Neural progenitor cell (in vitro differentiated cells): ENCODE data around the gene MGAT3. TPM values are rescaled to one million over a fixed set of nuclear protein-coding genes. Genes with fewer than 3 reads are reported as not detected.

ENCODE experiments used
- DNase-seq: peaks from one replicate; pipeline ENCODE4 v3.0.0-alpha.2; 2016; ENCODE audit warnings: low spot score
- H2AFZ ChIP-seq: fragments of 200-600 bp; sonication (generic); replicated peaks from 2 replicates; pipeline ENCODE4 v1.6.1; 2016; ENCODE audit warnings: antibody characterized with exemption
- H3F3A ChIP-seq: fragments of 200-600 bp; sonication (generic); 2 replicates; pipeline ENCODE4 v1.6.1; 2016; ENCODE audit warnings: antibody characterized with exemption, low read depth
- H3K27ac ChIP-seq: fragments of 200-600 bp; sonication (generic); 2 replicates; pipeline ENCODE4 v1.5.1; 2016; ENCODE audit warnings: mild to moderate bottlenecking
- H3K27me3 ChIP-seq: fragments of 200-600 bp; sonication (generic); 2 replicates; pipeline ENCODE4 v1.6.1; 2016; ENCODE audit warnings: mild to moderate bottlenecking, moderate library complexity
- H3K36me3 ChIP-seq: fragments of 200-600 bp; sonication (generic); 2 replicates; pipeline ENCODE4 v1.5.1; 2016
- H3K4me1 ChIP-seq: fragments of 200-600 bp; sonication (generic); 2 replicates; pipeline ENCODE4 v1.6.1; 2016; ENCODE audit warnings: mixed run types
- H3K4me2 ChIP-seq: fragments of 200-600 bp; sonication (generic); 2 replicates; pipeline ENCODE4 v1.6.1; 2016
- H3K4me3 ChIP-seq: fragments of 200-600 bp; sonication (generic); 2 replicates; pipeline ENCODE4 v1.5.1; 2016
- H3K79me2 ChIP-seq: fragments of 200-600 bp; sonication (generic); 2 replicates; pipeline ENCODE4 v1.6.1; 2016; ENCODE audit warnings: low read depth
- H3K9ac ChIP-seq: fragments of 200-600 bp; sonication (generic); 2 replicates; pipeline ENCODE4 v1.6.1; 2016
- H3K9me3 ChIP-seq: fragments of 200-600 bp; sonication (generic); 2 replicates; pipeline ENCODE4 v1.5.1; 2016; ENCODE audit warnings: low read depth
- H4K20me1 ChIP-seq: fragments of 200-600 bp; sonication (generic); 2 replicates; pipeline ENCODE4 v1.6.1; 2016; ENCODE audit warnings: low read depth
- H3K27ac Mint-ChIP-seq: 3 replicates; pipeline ENCODE4 v1.8.0; 2021; ENCODE audit warnings: mixed read lengths
- H3K27me3 Mint-ChIP-seq: 2 replicates; pipeline ENCODE4 v1.8.0; 2022; ENCODE audit warnings: low read depth, mild to moderate bottlenecking, inconsistent platforms, moderate library complexity, mixed read lengths; ENCODE audit not compliant: insufficient read depth
- H3K36me3 Mint-ChIP-seq: 3 replicates; pipeline ENCODE4 v1.8.0; 2021; ENCODE audit warnings: mixed read lengths
- H3K4me1 Mint-ChIP-seq: 3 replicates; pipeline ENCODE4 v1.8.0; 2021; ENCODE audit warnings: mixed read lengths
- H3K4me3 Mint-ChIP-seq: 3 replicates; pipeline ENCODE4 v1.8.0; 2021; ENCODE audit warnings: mild to moderate bottlenecking, moderate library complexity, mixed read lengths
- H3K9me3 Mint-ChIP-seq: 3 replicates; pipeline ENCODE4 v1.8.0; 2020; ENCODE audit warnings: mixed read lengths
- CTCF ChIP-seq: fragments of 200-600 bp; sonication (generic); IDR thresholded peaks from 2 replicates; pipeline ENCODE4 v1.5.1; 2017; ENCODE audit warnings: antibody characterized with exemption, mild to moderate bottlenecking
- EZH2 ChIP-seq: fragments of 200-600 bp; sonication (generic); IDR thresholded peaks from 2 replicates; pipeline ENCODE4 v1.6.1; 2017; ENCODE audit warnings: antibody characterized with exemption, mild to moderate bottlenecking, moderate library complexity
- EZH2phosphoT487 ChIP-seq: fragments of 200-600 bp; sonication (generic); IDR thresholded peaks from 2 replicates; pipeline ENCODE4 v1.6.1; 2017; ENCODE audit warnings: antibody characterized with exemption
- total RNA-seq: library from RNA; depleted of rRNA; stranded (reverse); fragments of >200 nt; gene quantifications from 2 replicates; pipeline ENCODE4 v1.2.3, GENCODE V29; 2015; ENCODE audit warnings: low replicate concordance

The MGAT3 gene
- total RNA-seq, 1 donor from 2014 or later, result 7.5 TPM

DNA sequence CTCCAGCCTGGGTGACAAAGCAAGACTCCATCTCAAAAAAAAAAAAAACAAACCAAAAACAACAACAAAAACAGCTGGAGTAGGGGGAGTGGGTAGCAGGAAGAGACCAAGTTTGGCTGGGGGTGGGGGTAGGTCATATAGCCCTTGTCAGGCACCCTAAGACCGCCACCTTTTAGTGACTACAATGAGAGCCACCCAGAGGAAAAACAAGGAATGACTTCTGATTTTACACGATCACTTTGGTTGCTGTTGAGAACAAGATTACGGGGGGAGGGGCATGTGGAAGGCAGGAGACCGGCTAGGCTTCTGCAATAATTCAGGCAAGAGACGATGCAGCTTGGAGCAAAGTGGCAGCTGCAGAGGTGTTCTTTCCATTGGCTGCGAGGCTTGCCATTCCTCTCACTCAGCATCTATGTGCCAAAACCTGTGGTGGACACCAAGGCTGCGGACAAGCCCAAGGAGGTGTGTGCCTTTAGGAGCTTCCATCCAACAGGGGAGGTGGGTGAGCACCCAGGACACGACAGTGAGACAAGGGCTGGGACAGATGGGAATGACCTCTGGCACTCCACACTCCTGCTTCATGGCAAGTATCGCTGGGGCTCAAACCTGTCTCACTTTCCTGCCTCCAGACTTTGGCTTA is 74.0 kb downstream of the MGAT3 start:
- Histone ChIP-seq H3K36me3 (no peaks in the 10 kb centered on the region), H3K4me2 (peak overlapping the region; percentile 85), H3K4me3 (no peak overlapping the region), H4K20me1 (peaks cover 52% of the 10 kb centered on the region), H3K9me3 (no peaks in the 10 kb centered on the region), H3K4me1 (peaks cover 23% of the 10 kb centered on the region), H3K27me3 (no peaks in the 10 kb centered on the region), H3K27ac (no peak overlapping the region), H3F3A (peaks cover 65% of the 10 kb centered on the region), H2AFZ (no peak overlapping the region), H3K9ac (no peak overlapping the region), H3K79me2 (peaks cover 30% of the 10 kb centered on the region)
- peaks cover 2% of the 10 kb centered on the region for H3K27me3 Mint-ChIP-seq
- no peak overlapping the region for H3K27ac Mint-ChIP-seq
- H3K4me1 Mint-ChIP-seq, result peaks cover 56% of the 10 kb centered on the region
- no peaks in the 10 kb centered on the region for H3K36me3 Mint-ChIP-seq
- TF ChIP-seq EZH2 (no peak), CTCF (peak; percentile 24)
- peak overlapping the region; percentile 93 for H3K4me3 Mint-ChIP-seq
- no peaks in the 10 kb centered on the region for H3K9me3 Mint-ChIP-seq
- peak; percentile 53 for DNase-seq

- Histone ChIP-seq H2AFZ (peak within 1 kb of the TSS; percentile 51), H3K9me3 (no peaks in the 10 kb centered on the region), H4K20me1 (peaks cover 38% of the 10 kb centered on the region), H3K27ac (no peak within 1 kb of the TSS), H3K4me3 (peak within 1 kb of the TSS; percentile 91), H3K36me3 (no peaks in the 10 kb centered on the region), H3K27me3 (no peaks in the 10 kb centered on the region), H3F3A (peaks cover 50% of the 10 kb centered on the region), H3K9ac (peak within 1 kb of the TSS; percentile 78), H3K79me2 (peaks cover 30% of the 10 kb centered on the region), H3K4me2 (peak within 1 kb of the TSS; percentile 85), H3K4me1 (peaks cover 23% of the 10 kb centered on the region)
- DNase-seq, result peak; percentile 99
- peak within 1 kb of the TSS; percentile 93 for H3K4me3 Mint-ChIP-seq
- TF ChIP-seq EZH2phosphoT487, result no peak
- no peak for TF ChIP-seq EZH2
- TF ChIP-seq CTCF, result no peak
- H3K4me1 Mint-ChIP-seq, result peaks cover 47% of the 10 kb centered on the region
- H3K27ac Mint-ChIP-seq, result peak within 1 kb of the TSS; percentile 52
- no peaks in the 10 kb centered on the region for H3K9me3 Mint-ChIP-seq
- H3K27me3 Mint-ChIP-seq, result peaks cover 2% of the 10 kb centered on the region
- H3K36me3 Mint-ChIP-seq, result no peaks in the 10 kb centered on the region
These were observed 75.6 kb downstream of the MGAT3 start, which contains the start of gene RPS19BP1 for GRCh38 chr22:39532215-39533073. TSS of gene RPS19BP1 (minus strand) at chr22:39532748. CDS start at chr22:39532738, 10 bp downstream.

DNA sequence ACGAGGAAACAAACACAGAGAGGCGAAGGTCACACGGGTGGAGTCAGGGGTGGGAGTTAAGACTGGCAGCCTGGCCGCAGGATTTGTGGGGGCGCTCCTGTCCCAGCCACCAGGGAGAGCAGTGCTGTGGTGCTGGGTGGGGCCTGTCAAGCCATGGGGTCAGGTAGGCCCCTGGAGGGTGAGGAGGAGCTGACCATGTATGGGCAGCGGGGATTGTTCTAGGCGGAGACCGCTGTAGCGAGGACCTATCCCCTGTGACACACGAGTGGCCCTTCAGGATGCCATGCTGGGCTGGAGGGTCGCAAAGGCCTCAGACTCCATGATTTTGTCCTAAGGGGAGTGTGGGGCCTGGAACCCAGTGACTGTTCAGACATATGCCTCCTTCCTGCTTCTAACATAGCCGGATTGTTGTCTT is 77.3 kb downstream of the MGAT3 start:
- DNase-seq, result no peak
- H3K4me3 Mint-ChIP-seq, result peak overlapping the region; percentile 73
- peak overlapping the region; percentile 68 for H2AFZ ChIP-seq
- H3K27me3 Mint-ChIP-seq, result no peaks in the 10 kb centered on the region
- H3F3A ChIP-seq, result peaks cover 38% of the 10 kb centered on the region
- H3K27ac Mint-ChIP-seq, result peak overlapping the region; percentile 11
- H3K4me1 ChIP-seq, result peaks cover 23% of the 10 kb centered on the region
- peaks cover 22% of the 10 kb centered on the region for H4K20me1 ChIP-seq
- H3K27ac ChIP-seq, result no peak overlapping the region
- H3K4me2 ChIP-seq, result peak overlapping the region; percentile 63
- H3K27me3 ChIP-seq, result no peaks in the 10 kb centered on the region
- H3K36me3 ChIP-seq, result no peaks in the 10 kb centered on the region
- no peak overlapping the region for H3K9ac ChIP-seq
- TF ChIP-seq EZH2 (no peak), EZH2phosphoT487 (no peak), CTCF (no peak)
- no peaks in the 10 kb centered on the region for H3K36me3 Mint-ChIP-seq
- no peaks in the 10 kb centered on the region for H3K9me3 ChIP-seq
- H3K4me1 Mint-ChIP-seq, result peaks cover 32% of the 10 kb centered on the region
- peaks cover 22% of the 10 kb centered on the region for H3K79me2 ChIP-seq
- H3K4me3 ChIP-seq, result no peak overlapping the region
- no peaks in the 10 kb centered on the region for H3K9me3 Mint-ChIP-seq
